NCI-H748 (cell line): ENCODE data around the gene LAMC3.
"Not testable (repeated sequence)": the region's sequence is repeated elsewhere in the genome, so short reads cannot be mapped to it uniquely, and the experiment has no call there.

Source experiments
- DNase-seq: peaks from one replicate; lab custom pipeline; 2025; ENCODE audit not compliant: unreplicated experiment; lab: John Stamatoyannopoulos, UW

The LAMC3 gene

GRCh38 chr9:131114084-131114535 lies 105.1 kb downstream of the LAMC3 start:
- DNase-seq, result no peak

GRCh38 chr9:131115360-131115742 lies 106.4 kb downstream of the LAMC3 start:
- DNase-seq, result not testable (repeated sequence)

- DNase-seq, result no peak
Observed at GRCh38 chr9:131116281-131117120, 107.5 kb downstream of the LAMC3 start.

- no peak for DNase-seq
Observed at GRCh38 chr9:131117121-131117761, 108.3 kb downstream of the LAMC3 start.

DNA sequence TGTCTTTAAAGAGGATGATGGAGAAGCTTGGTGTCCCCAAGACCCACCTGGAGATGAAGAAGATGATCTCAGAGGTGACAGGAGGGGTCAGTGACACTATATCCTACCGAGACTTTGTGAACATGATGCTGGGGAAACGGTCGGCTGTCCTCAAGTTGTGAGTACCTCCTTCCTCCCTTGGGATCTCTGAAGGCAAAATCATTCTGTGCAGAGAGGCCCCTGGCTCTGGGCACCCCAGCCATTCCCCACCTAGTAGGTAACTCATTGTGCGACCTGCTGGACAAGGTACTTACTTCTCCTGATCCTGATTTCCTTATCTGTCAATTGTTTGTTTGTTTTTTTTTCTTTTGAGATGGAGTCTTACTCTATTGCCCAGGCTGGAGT lies 108.8 kb downstream of the LAMC3 start:
- no peak for DNase-seq

DNA sequence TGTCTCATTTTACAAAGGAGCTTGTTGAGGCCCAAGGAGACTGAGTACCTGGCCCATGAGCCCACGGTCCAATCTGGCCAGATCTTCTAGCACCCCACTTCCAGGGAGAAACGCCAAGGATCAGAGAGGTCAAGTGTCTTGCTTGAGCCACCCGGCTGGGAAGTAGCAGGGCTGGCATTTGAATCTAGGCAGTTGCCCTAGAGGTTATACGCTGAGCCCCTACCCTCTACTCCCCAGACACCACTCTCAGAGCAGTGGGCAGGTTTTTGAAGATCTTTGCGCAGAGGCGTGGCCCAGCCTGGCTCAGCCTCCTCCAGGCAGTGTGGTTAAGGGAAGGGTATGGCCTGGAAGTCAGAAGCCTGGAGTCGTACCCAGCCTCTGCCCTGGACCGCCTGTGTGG lies 110.6 kb downstream of the LAMC3 start:
- no peak for DNase-seq

GRCh38 chr9:131120620-131121228 lies 111.8 kb downstream of the LAMC3 start:
- DNase-seq, result no peak

- DNase-seq, result no peak
Observed at GRCh38 chr9:131121346-131121745, 112.4 kb downstream of the LAMC3 start.

GRCh38 chr9:131122158-131122557 lies 113.2 kb downstream of the LAMC3 start:
- DNase-seq, result no peak

GRCh38 chr9:131125038-131125287 lies 116.0 kb downstream of the LAMC3 start:
- no peak for DNase-seq

- DNase-seq, result peak; percentile 99
Observed at GRCh38 chr9:131125288-131126058, 116.5 kb downstream of the LAMC3 start, which contains the start of gene NUP214. TSS of gene NUP214 (plus strand) at chr9:131125586. CDS start at chr9:131125705, 119 bp downstream.

GRCh38 chr9:131126059-131126426 lies 117.1 kb downstream of the LAMC3 start:
- DNase-seq, result peak; percentile 37

DNA sequence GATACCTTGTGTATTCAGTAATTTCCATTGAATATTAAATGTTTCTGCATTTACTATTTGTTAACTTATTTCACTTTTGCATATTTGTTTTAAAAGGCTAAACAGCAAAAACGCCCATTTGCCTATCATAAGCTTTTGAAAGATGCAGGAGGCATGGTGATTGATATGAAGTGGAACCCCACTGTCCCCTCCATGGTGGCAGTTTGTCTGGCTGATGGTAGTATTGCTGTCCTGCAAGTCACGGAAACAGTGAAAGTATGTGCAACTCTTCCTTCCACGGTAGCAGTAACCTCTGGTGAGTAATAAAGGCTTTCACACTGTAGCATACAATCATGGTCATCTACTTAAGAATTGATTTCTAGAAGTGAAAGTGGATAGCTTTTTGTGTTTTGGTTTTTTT lies 120.2 kb downstream of the LAMC3 start:
- no peak for DNase-seq

- peak; percentile 7 for DNase-seq
Observed at GRCh38 chr9:131138676-131139075, 129.7 kb downstream of the LAMC3 start.

GRCh38 chr9:131140112-131140511 lies 131.1 kb downstream of the LAMC3 start:
- no peak for DNase-seq

DNA sequence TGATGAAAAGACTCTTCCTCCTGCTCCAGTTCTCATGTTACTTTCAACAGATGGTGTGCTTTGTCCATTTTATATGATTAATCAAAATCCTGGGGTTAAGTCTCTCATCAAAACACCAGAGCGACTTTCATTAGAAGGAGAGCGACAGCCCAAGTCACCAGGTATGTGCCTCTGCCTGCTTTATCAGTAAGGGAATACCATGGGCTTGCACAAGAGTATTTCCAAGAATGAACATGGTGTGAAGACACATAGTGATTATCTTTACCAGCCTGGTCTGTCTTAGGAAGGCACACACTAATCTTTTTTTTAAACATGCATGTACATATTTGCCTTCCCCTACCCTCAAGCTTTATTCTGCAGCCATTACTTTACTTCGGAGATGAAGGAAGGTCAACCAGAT lies 131.6 kb downstream of the LAMC3 start:
- no peak for DNase-seq

DNA sequence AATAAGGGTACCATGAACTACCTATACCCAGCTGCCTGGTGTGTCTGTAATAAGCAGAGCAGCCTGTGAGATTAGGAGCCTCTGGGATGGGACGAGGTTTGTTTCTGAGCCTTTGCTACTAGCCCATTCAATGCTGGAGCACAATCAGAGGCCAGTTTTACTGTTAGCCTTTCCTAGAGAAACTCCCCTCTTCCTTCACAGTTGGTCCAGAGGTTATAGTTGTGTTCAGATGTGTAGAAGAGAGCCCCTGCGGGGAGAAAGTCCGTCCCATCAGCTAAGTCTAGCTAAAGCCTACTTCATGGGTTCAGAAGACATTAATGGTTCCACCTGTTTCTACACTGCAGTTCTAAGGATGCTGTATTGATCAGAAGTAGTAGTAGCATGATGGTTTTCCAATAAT lies 133.2 kb downstream of the LAMC3 start:
- DNase-seq, result no peak
